Subcutaneous abdominal adipose tissue (tissue), 5 donors: ENCODE results near the gene NUP98.
"Not testable (repeated sequence)": the region's sequence is repeated elsewhere in the genome, so short reads cannot be mapped to it uniquely, and the experiment has no call there.

ENCODE experiments used
- H3K27ac ChIP-seq: one replicate; pipeline ENCODE4 v1.7.0; 2013; ENCODE audit warnings: low read depth, mild to moderate bottlenecking, inconsistent platforms, low read length, moderate library complexity
- H3K27me3 ChIP-seq, 5 donors: one replicate each; pipeline ENCODE4 v1.7.0; 2013; ENCODE audit warnings: low read length in 5 of 5, inconsistent platforms in 1 of 5; ENCODE audit not compliant: control insufficient read depth in 5 of 5, insufficient read depth in 4 of 5
- H3K36me3 ChIP-seq, 5 donors: one replicate each; pipeline ENCODE4 v1.7.0; 2013; ENCODE audit warnings: low read length in 5 of 5; ENCODE audit not compliant: control insufficient read depth in 5 of 5, insufficient read depth in 5 of 5
- H3K4me1 ChIP-seq, 5 donors: one replicate each; pipeline ENCODE4 v1.7.0; 2013; ENCODE audit warnings: low read length in 5 of 5, mild to moderate bottlenecking in 3 of 5, moderate library complexity in 1 of 5; ENCODE audit not compliant: control insufficient read depth in 5 of 5, insufficient read depth in 5 of 5
- H3K4me3 ChIP-seq, 5 donors: one replicate each; pipeline ENCODE4 v1.7.0; 2013; ENCODE audit warnings: low read length in 5 of 5, low read depth in 1 of 5
- H3K9ac ChIP-seq, 5 donors: one replicate each; pipeline ENCODE4 v1.7.0; 2013; ENCODE audit warnings: low read length in 5 of 5, mild to moderate bottlenecking in 4 of 5, moderate library complexity in 3 of 5
- H3K9me3 ChIP-seq, 5 donors: one replicate each; pipeline ENCODE4 v1.7.0; 2013; ENCODE audit warnings: low read length in 5 of 5; ENCODE audit not compliant: control insufficient read depth in 5 of 5
- donor health status: healthy.
- donor health status: healthy.
- donor health status: healthy.
- donor health status: healthy.
- donor health status: healthy.

The NUP98 gene

DNA sequence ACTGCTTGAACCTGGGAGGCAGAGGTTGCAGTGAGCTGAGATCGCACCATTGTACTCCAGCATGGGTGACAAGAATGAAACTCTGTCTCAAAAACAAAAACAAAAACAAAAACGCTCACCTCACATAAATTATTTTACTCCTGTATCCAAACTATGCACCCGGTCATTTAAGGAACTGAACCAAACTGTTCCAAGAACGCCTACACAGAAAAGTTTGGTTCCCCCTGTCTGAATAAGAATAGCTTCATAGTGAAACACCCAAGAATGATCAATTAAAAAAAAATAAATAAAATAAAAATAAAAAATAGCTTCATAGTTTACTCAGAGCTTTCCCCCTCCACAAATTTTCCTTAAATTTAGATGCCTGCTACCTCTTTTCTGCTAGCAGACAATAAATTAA, 13.7 kb downstream of the NUP98 start:
- peaks cover 0 to 15% (median 9%) of the 10 kb centered on the region in 5 donors for H3K4me1 ChIP-seq
- H3K36me3 ChIP-seq: peaks cover 5 to 16% (median 11%) of the 10 kb centered on the region in 5 donors
- H3K27ac ChIP-seq: no peak overlapping the region
- no peak overlapping the region for H3K4me3 ChIP-seq
- H3K9ac ChIP-seq: no peak overlapping the region
- H3K9me3 ChIP-seq: no peaks in the 10 kb centered on the region
- H3K27me3 ChIP-seq: no peaks in the 10 kb centered on the region

DNA sequence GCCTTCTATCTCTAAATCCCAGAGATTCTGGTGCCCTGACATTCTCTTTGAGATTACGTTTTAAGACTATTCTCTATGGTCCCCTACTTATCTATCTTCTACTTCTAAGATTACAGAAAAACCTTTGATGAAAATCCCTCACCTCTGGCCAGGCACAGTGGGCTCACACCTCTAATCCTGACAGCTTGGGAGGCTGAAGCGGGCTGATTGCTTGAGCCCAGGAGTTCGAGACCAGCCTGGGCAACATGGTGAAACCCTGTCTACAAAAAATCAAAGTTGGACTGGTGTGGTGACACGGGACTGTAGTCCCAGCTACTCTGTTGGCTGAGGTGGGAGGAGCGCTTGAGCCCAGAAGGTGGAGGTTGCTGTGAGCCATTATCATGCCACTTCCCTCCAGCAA, 14.4 kb downstream of the NUP98 start:
- Histone ChIP-seq H3K27me3 (no peaks in the 10 kb centered on the region), H3K9me3 (no peaks in the 10 kb centered on the region), H3K9ac (no peak overlapping the region), H3K4me1 (peaks cover 0 to 12% (median 9%) of the 10 kb centered on the region in 5 donors), H3K36me3 (peaks cover 11 to 22% (median 17%) of the 10 kb centered on the region in 5 donors), H3K27ac (no peak overlapping the region), H3K4me3 (no peak overlapping the region)

DNA sequence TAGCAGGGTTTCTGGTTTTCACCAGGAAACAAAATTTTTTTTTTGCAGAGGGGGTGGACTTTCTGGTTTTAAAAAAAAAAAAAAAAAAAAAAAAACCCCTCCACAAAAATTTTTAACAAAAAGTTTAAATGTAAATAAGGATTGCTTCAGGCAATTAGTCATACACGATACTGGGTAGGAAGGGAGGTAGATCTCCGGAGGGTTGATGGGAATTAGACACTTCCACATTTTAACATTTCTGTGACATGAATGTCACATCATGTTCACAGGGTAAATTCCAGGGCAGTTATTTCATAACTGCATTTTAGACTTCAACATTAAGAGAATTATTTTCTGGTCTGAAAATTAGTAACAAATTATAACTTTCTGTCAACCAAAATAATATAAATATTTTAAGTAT, 15.9 kb downstream of the NUP98 start:
- H3K9me3 ChIP-seq: no peaks in the 10 kb centered on the region
- peaks cover 0 to 5% (median 0%) of the 10 kb centered on the region in 5 donors for H3K4me1 ChIP-seq
- no peak overlapping the region for H3K9ac ChIP-seq
- no peaks in the 10 kb centered on the region for H3K27me3 ChIP-seq
- peaks cover 17 to 34% (median 24%) of the 10 kb centered on the region in 5 donors for H3K36me3 ChIP-seq
- H3K4me3 ChIP-seq: no peak overlapping the region
- peak overlapping the region; percentile 74 for H3K27ac ChIP-seq

DNA sequence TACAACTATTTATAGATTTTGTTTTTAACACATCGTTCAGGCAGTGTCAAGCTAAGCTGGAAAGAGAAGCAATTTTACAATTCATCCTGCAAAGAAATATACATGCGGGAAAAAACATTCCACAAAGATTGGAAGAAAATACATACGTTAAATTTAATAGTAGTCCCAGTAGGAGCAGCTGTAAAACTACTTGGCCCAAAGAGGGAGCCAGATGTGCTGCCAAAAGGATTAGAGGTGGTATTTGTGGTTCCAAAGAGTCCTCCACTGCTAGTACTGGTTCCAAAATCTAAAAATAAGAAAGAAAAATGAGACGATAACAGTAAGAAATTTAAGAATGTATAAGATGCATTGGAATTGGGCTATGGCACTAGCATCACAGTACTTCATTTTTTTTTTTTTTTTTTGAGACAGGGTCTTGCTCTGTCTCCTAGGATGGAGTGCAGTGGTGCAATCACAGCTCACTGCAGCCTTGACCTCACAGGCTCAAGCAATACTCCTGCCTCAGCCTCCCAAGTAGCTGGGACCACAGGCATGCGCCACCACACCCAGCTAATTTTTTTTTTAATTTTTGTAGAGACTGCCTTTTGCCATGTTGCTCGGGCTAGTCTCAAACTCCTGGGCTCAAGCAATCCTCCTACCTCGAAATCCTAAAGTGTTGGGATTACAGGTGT, 21.5 kb downstream of the NUP98 start:
- no peak overlapping the region for H3K27ac ChIP-seq
- H3K4me1 ChIP-seq: peaks cover 0 to 3% (median 0%) of the 10 kb centered on the region in 5 donors
- H3K9ac ChIP-seq: no peak overlapping the region
- no peak overlapping the region for H3K4me3 ChIP-seq
- no peaks in the 10 kb centered on the region for H3K9me3 ChIP-seq
- peaks cover 33 to 82% (median 66%) of the 10 kb centered on the region in 5 donors for H3K36me3 ChIP-seq
- H3K27me3 ChIP-seq: no peaks in the 10 kb centered on the region

DNA sequence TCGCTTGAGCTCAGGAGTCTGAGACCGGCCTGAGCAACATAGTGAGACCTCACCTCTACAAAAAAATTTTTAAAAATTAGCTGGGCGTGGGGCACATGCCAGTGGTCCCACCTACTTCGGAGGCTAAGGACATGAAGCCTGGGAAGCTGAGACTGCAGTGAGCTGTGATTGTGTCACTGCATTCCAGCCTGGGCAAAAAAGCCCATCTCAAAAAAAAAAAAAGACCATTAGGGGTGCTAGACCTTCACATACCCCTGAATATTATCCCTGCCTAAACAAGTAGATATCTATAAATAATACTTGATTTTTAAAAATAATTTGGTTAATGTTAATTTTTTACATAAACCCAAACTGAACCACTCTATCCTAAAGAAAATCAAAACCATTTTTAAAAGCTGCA, 24.2 kb downstream of the NUP98 start:
- peaks cover 0 to 3% (median 0%) of the 10 kb centered on the region in 5 donors for H3K4me1 ChIP-seq
- no peak overlapping the region for H3K9ac ChIP-seq
- peaks cover 31 to 94% (median 74%) of the 10 kb centered on the region in 5 donors for H3K36me3 ChIP-seq
- H3K27me3 ChIP-seq: no peaks in the 10 kb centered on the region
- no peak overlapping the region for H3K4me3 ChIP-seq
- H3K27ac ChIP-seq: no peak overlapping the region
- H3K9me3 ChIP-seq: no peaks in the 10 kb centered on the region

DNA sequence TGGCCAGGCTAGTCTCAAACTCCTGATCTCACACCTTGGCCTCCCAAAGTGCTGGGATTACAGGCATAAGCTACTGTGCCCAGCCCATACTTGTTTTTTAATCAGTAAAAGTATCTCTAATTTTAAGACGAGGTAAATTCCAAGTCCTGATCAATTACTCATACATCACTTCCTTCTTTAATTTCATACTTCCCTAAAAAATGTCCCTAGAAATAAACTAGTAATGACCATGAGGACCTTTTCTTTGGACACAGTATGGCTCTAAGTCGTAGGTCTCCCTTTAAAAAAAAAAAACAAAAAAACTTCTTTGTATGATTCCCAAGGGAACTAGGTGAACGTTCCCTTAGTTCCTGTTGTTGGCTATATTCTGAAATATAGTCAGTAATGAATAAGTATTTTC, 29.8 kb downstream of the NUP98 start:
- no peaks in the 10 kb centered on the region for H3K4me1 ChIP-seq
- peaks cover 42 to 97% (median 90%) of the 10 kb centered on the region in 5 donors for H3K36me3 ChIP-seq
- no peaks in the 10 kb centered on the region for H3K9me3 ChIP-seq
- H3K27ac ChIP-seq: no peak overlapping the region
- H3K27me3 ChIP-seq: no peaks in the 10 kb centered on the region
- H3K9ac ChIP-seq: no peak overlapping the region
- no peak overlapping the region for H3K4me3 ChIP-seq

DNA sequence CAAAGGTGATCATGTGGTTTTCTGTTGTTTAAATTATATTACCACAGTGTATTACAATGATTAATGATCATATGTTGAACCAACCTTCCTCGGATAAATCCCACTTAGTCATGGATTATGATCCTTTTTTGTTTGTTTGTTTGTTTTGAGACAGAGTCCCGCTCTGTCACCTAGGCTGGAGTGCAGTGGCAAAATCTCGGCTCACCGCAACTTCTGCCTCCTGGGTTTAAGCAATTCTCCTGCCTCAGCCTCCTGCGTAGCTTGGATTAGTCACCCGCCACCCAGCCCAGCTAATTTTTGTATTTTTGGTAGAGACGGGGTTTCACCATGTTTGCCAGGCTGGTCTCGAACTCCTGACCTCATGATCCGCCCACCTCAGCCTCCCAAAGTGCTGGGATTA, 30.5 kb downstream of the NUP98 start:
- not testable (repeated sequence) for H3K4me1 ChIP-seq, H3K4me3 ChIP-seq, H3K9ac ChIP-seq, H3K9me3 ChIP-seq, H3K27ac ChIP-seq, H3K27me3 ChIP-seq
- H3K36me3 ChIP-seq: peaks cover 41 to 98% (median 91%) of the 10 kb centered on the region in 5 donors

DNA sequence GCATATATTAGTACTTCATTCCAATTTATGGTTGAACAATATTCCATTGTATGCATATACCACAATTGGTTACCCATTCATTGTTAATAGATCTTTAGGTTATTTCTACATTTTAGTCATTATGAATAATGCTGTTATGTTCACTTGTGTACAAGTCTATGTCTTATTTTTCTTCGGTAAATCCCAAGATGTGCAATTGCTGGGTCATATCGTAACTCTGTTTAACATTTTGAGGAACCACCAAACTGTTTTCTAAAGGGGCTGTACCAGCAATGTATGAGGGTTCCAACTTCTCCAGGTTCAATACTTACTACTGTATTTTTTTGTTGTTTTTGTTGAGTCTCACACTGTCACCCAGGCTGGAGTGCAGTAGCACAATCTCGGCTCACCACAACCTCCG, 33.1 kb downstream of the NUP98 start:
- Histone ChIP-seq H3K9ac (no peak overlapping the region), H3K27me3 (no peaks in the 10 kb centered on the region), H3K4me3 (no peak overlapping the region), H3K9me3 (no peaks in the 10 kb centered on the region), H3K4me1 (no peaks in the 10 kb centered on the region), H3K27ac (no peak overlapping the region), H3K36me3 (peaks cover 48 to 95% (median 89%) of the 10 kb centered on the region in 5 donors)

DNA sequence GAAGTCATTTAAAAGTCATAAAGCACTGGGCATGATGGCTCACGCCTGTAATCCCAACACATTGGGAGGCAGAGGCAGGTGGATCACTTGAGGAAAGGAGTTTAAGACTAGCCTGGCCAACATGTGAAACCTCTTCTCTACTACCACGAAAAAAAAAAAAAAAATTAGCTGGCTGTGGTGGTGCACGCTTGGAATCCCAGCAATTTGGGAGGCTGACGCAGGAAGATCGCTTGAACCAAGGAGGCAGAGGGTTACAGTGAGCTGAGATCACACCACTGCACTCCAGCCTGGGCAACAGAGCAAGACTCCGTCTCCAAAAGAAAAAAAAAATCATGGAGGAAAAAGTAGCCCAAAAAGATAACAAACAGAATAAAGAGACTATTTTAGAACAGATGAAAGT, 42.2 kb downstream of the NUP98 start:
- Histone ChIP-seq H3K9me3 (no peaks in the 10 kb centered on the region), H3K27me3 (no peaks in the 10 kb centered on the region), H3K4me3 (no peak overlapping the region), H3K36me3 (peaks cover 22 to 83% (median 66%) of the 10 kb centered on the region in 5 donors), H3K4me1 (no peaks in the 10 kb centered on the region), H3K27ac (no peak overlapping the region), H3K9ac (no peak overlapping the region)

DNA sequence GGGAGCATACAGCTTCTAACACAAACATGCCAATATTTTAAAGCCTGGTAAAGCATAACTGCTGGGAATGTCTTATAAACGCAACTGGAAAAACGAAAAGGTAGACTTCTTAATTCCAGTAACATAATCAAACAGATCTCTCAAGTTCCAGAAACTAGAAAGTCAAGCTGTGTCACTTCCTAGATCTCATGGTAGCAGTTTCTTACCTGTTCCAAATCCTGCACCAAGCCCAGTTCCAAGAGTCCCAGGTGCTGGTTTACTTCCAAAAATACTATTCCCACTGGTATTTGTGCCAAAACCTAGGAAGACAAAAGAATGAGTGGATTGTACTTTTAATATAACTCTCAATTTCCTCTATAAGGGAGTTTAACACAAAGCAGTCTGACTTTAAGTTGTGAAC, 44.2 kb downstream of the NUP98 start:
- peaks cover 15 to 79% (median 56%) of the 10 kb centered on the region in 5 donors for H3K36me3 ChIP-seq
- no peaks in the 10 kb centered on the region for H3K27me3 ChIP-seq
- H3K4me1 ChIP-seq: no peaks in the 10 kb centered on the region
- H3K27ac ChIP-seq: no peak overlapping the region
- no peak overlapping the region for H3K4me3 ChIP-seq
- no peak overlapping the region for H3K9ac ChIP-seq
- H3K9me3 ChIP-seq: no peaks in the 10 kb centered on the region
